ENCODE results near the gene MMP28.

DNA sequence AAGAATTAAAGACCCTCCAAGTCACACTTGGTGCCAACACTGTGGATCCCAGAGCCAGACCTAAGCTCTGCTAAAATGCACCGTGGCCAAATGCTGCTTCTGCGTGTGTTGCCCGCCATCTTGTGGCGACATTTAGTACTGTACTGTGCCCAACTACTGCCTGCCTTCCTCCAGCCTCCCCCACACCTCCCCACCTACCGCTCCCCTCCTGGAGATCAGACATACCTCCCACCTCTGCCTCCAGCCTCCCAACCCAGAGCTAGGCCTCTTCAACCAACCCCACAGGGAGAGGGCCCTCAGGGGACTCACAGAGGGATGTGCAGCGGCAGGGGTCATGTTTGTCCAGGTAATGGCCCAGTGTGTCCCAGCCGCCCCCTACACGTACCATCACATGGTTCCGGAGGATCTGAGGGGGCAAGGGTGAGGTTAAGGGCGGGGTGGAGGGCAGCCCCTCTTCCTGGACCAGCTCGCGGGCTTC lies 47.9 kb downstream of the MMP28 start:
- TF ChIP-seq POLR2A (IDR thresholded peaks at IDR 0.05; ENCODE audit: low read depth, low read length) (no peak), POLR2AphosphoS5 (IDR thresholded peaks at IDR 0.05; ENCODE audit: low read depth, low read length) (no peak), TAF1 (IDR thresholded peaks at IDR 0.05; ENCODE audit: borderline replicate concordance, low read depth, low read length) (no peak)

All from GM12892 (cell line).